ENCODE measurements around the gene IL34. TPM values are rescaled to one million over a fixed set of nuclear protein-coding genes. Genes with fewer than 3 reads are reported as not detected.

The IL34 gene
- total and polyA plus RNA-seq, 2 experiments from 2014 or later, result not detected

GRCh38 chr16:70658921-70659320 is 12.6 kb downstream of the IL34 start:
- Histone ChIP-seq H3K27ac (no peak overlapping the region), H3K27me3 (replicated peaks; ENCODE audit: insufficient read depth) (no peaks in the 10 kb centered on the region), H3K79me2 (ENCODE audit: insufficient read depth) (no peaks in the 10 kb centered on the region), H3K9ac (no peak overlapping the region), H3K9me2 (ENCODE audit: insufficient read depth) (no peaks in the 10 kb centered on the region), H3K4me3 (no peak overlapping the region), H3K4me1 (ENCODE audit: insufficient read depth) (0 out of 2 replicates have a peak, but pooled peaks cover 5% of the 10 kb centered on the region), H3K9me3 (ENCODE audit: low read depth) (no peaks in the 10 kb centered on the region), H2AFZ (no peak overlapping the region), H3K4me2 (ENCODE audit: unreplicated experiment) (no peak overlapping the region), H3K36me3 (ENCODE audit: low read depth) (no peaks in the 10 kb centered on the region; the same call in 1 of the 2 replicates), H4K20me1 (ENCODE audit: insufficient read depth) (no peaks in the 10 kb centered on the region), H3F3A (ENCODE audit: insufficient read depth) (no peaks in the 10 kb centered on the region)
- TF ChIP-seq EZH2 (IDR thresholded peaks at IDR 0.05; ENCODE audit: insufficient read depth, poor library complexity, severe bottlenecking) (no peak), EZH2phosphoT487 (IDR thresholded peaks at IDR 0.05; ENCODE audit: insufficient read depth, low read depth) (no peak)
- 70 to 77% methylated on average over 5 of the region's 5 CpGs for WGBS, 2 experiments (ENCODE audit: low coverage in 1 of 2, low lambda C conversion rate in 2 of 2, missing lambda C conversion rate in 2 of 2)
- in situ Hi-C loops (cut with MboI), result no loop called here
- DNase-seq, result no peak

DNA sequence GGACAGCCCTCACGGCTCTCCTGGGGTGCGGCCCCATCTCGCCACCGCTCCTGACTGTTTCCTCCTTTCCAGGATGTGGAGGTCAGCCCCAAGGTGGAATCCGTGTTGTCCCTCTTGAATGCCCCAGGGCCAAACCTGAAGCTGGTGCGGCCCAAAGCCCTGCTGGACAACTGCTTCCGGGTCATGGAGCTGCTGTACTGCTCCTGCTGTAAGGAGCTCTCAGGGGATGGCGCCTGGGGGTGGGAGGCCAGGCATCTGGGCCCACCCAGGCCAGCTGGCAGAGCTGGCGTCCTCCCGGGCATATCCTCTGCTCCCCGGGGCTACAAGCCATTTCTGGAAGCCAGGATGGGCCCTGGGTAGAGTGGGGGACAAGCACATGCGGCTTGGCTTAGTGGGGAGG is 13.2 kb downstream of the IL34 start:
- no peak for DNase-seq
- no peak overlapping the region for H2AFZ ChIP-seq
- in situ Hi-C loops (cut with MboI), result no loop called here
- no peaks in the 10 kb centered on the region for H4K20me1 ChIP-seq (ENCODE audit: insufficient read depth)
- H3F3A ChIP-seq (ENCODE audit: insufficient read depth), result no peaks in the 10 kb centered on the region
- H3K9ac ChIP-seq, result no peak overlapping the region
- TF ChIP-seq EZH2phosphoT487 (IDR thresholded peaks at IDR 0.05; ENCODE audit: insufficient read depth, low read depth), result no peak
- no peak for TF ChIP-seq EZH2 (IDR thresholded peaks at IDR 0.05; ENCODE audit: insufficient read depth, poor library complexity, severe bottlenecking)
- H3K4me3 ChIP-seq, result no peak overlapping the region
- H3K79me2 ChIP-seq (ENCODE audit: insufficient read depth), result no peaks in the 10 kb centered on the region
- H3K4me2 ChIP-seq (ENCODE audit: unreplicated experiment), result no peak overlapping the region
- H3K9me3 ChIP-seq (ENCODE audit: low read depth), result no peaks in the 10 kb centered on the region
- no peaks in the 10 kb centered on the region; the same call in 1 of the 2 replicates for H3K36me3 ChIP-seq (ENCODE audit: low read depth)
- no peaks in the 10 kb centered on the region for H3K9me2 ChIP-seq (ENCODE audit: insufficient read depth)
- H3K4me1 ChIP-seq (ENCODE audit: insufficient read depth), result no peaks in the 10 kb centered on the region
- WGBS, 2 experiments (ENCODE audit: low coverage in 1 of 2, low lambda C conversion rate in 2 of 2, missing lambda C conversion rate in 2 of 2), result 79 to 80% methylated on average over 11 to 12 of the region's 12 CpGs
- no peak overlapping the region for H3K27ac ChIP-seq
- H3K27me3 ChIP-seq (replicated peaks; ENCODE audit: insufficient read depth), result no peaks in the 10 kb centered on the region

GRCh38 chr16:70659953-70660671 is 13.8 kb downstream of the IL34 start:
- TF ChIP-seq EZH2phosphoT487 (IDR thresholded peaks at IDR 0.05; ENCODE audit: insufficient read depth, low read depth), result no peak
- TF ChIP-seq EZH2 (IDR thresholded peaks at IDR 0.05; ENCODE audit: insufficient read depth, poor library complexity, severe bottlenecking), result no peak
- Histone ChIP-seq H2AFZ (no peak overlapping the region), H3K27ac (no peak overlapping the region), H3K4me2 (ENCODE audit: unreplicated experiment) (no peak overlapping the region), H3F3A (ENCODE audit: insufficient read depth) (no peaks in the 10 kb centered on the region), H3K4me3 (no peak overlapping the region), H3K27me3 (replicated peaks; ENCODE audit: insufficient read depth) (no peaks in the 10 kb centered on the region), H3K9me2 (ENCODE audit: insufficient read depth) (no peaks in the 10 kb centered on the region), H3K36me3 (ENCODE audit: low read depth) (no peaks in the 10 kb centered on the region; the same call in 1 of the 2 replicates), H3K79me2 (ENCODE audit: insufficient read depth) (no peaks in the 10 kb centered on the region), H4K20me1 (ENCODE audit: insufficient read depth) (no peaks in the 10 kb centered on the region), H3K9me3 (ENCODE audit: low read depth) (no peaks in the 10 kb centered on the region), H3K4me1 (ENCODE audit: insufficient read depth) (no peaks in the 10 kb centered on the region), H3K9ac (no peak overlapping the region)
- WGBS, 2 experiments (ENCODE audit: low coverage in 1 of 2, low lambda C conversion rate in 2 of 2, missing lambda C conversion rate in 2 of 2), result 74 to 77% methylated on average over 14 to 16 of the region's 16 CpGs
- in situ Hi-C loops (cut with MboI), result no loop called here
- DNase-seq, result no peak

DNA sequence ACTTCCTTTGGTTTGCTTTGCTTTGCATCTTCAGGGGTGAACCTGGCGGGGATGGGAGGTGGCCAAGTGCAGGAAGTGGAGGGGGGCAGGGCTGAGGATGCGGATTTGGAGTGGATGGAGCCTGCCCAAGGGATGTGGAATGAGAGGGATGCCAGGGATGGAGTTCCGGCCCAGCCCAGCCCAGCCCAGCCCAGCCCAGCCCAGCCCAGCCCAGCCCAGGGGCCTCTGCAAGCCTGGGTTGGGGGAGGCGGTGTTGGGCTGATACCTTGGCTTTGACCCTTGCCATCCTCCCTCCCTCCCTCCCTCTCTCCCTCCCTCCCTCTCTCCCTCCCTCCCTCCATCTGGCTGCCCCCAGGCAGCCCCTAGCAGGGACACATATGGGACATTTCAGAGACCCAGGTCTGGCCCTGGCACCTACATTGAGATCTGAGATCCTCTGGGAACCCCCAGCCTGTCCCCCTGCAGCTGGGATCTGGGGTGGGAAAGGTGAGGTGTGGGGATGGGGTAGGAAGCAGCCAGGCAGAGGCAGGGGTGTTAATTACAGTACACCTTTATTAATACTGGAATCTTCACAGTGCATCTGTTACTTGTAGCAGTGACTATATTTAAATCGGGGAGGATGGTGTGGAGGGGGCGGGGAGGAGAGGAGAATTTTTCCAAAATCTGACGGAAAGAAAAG is 14.5 kb downstream of the IL34 start:
- Histone ChIP-seq H3K79me2 (ENCODE audit: insufficient read depth) (no peaks in the 10 kb centered on the region), H3K36me3 (ENCODE audit: low read depth) (peaks cover 2% of the 10 kb centered on the region; the same call in 1 of the 2 replicates), H2AFZ (no peak overlapping the region), H3F3A (ENCODE audit: insufficient read depth) (no peaks in the 10 kb centered on the region), H3K27ac (no peak overlapping the region), H3K9me3 (ENCODE audit: low read depth) (no peaks in the 10 kb centered on the region), H3K27me3 (replicated peaks; ENCODE audit: insufficient read depth) (no peaks in the 10 kb centered on the region), H3K9me2 (ENCODE audit: insufficient read depth) (no peaks in the 10 kb centered on the region), H3K4me2 (ENCODE audit: unreplicated experiment) (no peak overlapping the region), H3K4me3 (no peak overlapping the region), H4K20me1 (ENCODE audit: insufficient read depth) (no peaks in the 10 kb centered on the region), H3K9ac (no peak overlapping the region), H3K4me1 (ENCODE audit: insufficient read depth) (no peaks in the 10 kb centered on the region)
- TF ChIP-seq EZH2phosphoT487 (IDR thresholded peaks at IDR 0.05; ENCODE audit: insufficient read depth, low read depth) (no peak), EZH2 (IDR thresholded peaks at IDR 0.05; ENCODE audit: insufficient read depth, poor library complexity, severe bottlenecking) (no peak)
- in situ Hi-C loops (cut with MboI), result no loop called here
- WGBS, 2 experiments (ENCODE audit: low coverage in 1 of 2, low lambda C conversion rate in 2 of 2, missing lambda C conversion rate in 2 of 2), result 53 to 60% methylated on average over 6 to 7 of the region's 7 CpGs
- no peak for DNase-seq
